LNCAP (cell line): Measurements from ENCODE around the gene HIVEP3.

ENCODE experiments used
- CTCF ChIP-seq: fragments of 450-650 bp; IDR thresholded peaks from 2 replicates; pipeline ENCODE4 v1.5.1; 2017; ENCODE audit warnings: mild to moderate bottlenecking

HIVEP3 gene

GRCh38 chr1:41727749-41728115 is 191.0 kb downstream of the HIVEP3 start:
- no peak for TF ChIP-seq CTCF

- TF ChIP-seq CTCF, result no peak
These were observed 191.6 kb downstream of the HIVEP3 start for GRCh38 chr1:41726899-41727748.

GRCh38 chr1:41726292-41726691 is 192.4 kb downstream of the HIVEP3 start:
- TF ChIP-seq CTCF, result no peak

- TF ChIP-seq CTCF, result no peak
These were observed 193.8 kb downstream of the HIVEP3 start for GRCh38 chr1:41724926-41725325.

- no peak for TF ChIP-seq CTCF
These were observed 194.5 kb downstream of the HIVEP3 start for GRCh38 chr1:41724248-41724647.

GRCh38 chr1:41723786-41724185 is 194.9 kb downstream of the HIVEP3 start:
- TF ChIP-seq CTCF, result no peak

- no peak for TF ChIP-seq CTCF
These were observed 196.5 kb downstream of the HIVEP3 start for GRCh38 chr1:41722184-41722583.
